Mesodermal cell (in vitro differentiated cells): ENCODE measurements around the gene CSNK2A1.

Experiments
- H3K27ac ChIP-seq: 2 replicates; pipeline ENCODE4 v1.7.0; 2013; ENCODE audit warnings: mild to moderate bottlenecking, low read depth, low read length, moderate library complexity; ENCODE audit not compliant: severe bottlenecking
- H3K36me3 ChIP-seq: 2 replicates; pipeline ENCODE4 v1.7.1; 2013; ENCODE audit warnings: mild to moderate bottlenecking, low read length, moderate library complexity; ENCODE audit not compliant: control insufficient read depth, insufficient read depth
- H3K4me1 ChIP-seq: one replicate; pipeline ENCODE4 v1.7.1; 2013; ENCODE audit warnings: mild to moderate bottlenecking, low read length; ENCODE audit not compliant: insufficient read depth, control insufficient read depth, poor library complexity, severe bottlenecking
- H3K4me3 ChIP-seq: 2 replicates; pipeline ENCODE4 v1.7.0; 2013; ENCODE audit warnings: low read length, control low read depth, mild to moderate bottlenecking; ENCODE audit not compliant: insufficient read depth, poor library complexity, severe bottlenecking; ENCODE audit errors: extremely low read depth
- H3K9me3 ChIP-seq: 2 replicates; pipeline ENCODE4 v1.7.1; 2013; ENCODE audit warnings: mild to moderate bottlenecking, low read length, moderate library complexity; ENCODE audit not compliant: control insufficient read depth
- WGBS, 2 experiments: methylation state at CpG; one replicate each; pipeline ENCODE4 v1.1.5; 2013; ENCODE audit warnings: missing lambda C conversion rate in 2 of 2; ENCODE audit not compliant: insufficient coverage in 2 of 2; 5-methylcytosine and 5-hydroxymethylcytosine counted together

The CSNK2A1 gene

DNA sequence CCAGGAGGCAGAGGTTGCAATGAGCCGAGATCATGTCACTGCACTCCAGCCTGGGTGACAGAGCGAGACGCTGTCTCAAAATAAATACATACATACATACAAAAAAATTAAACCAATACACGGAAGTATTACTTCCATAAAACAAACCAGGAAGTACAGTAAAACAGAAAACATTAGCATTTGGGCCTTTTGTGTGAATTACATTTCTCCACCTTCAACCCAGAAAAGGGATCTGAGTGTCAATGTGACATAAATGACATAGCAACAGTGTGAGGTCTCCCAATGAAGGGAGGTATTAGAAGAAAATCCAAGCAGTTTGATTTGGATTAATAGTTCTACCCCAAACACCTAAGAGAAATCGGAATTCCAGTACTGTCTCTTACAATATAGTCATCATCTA, 10.1 kb downstream of the CSNK2A1 start:
- H3K27ac ChIP-seq, result no peak overlapping the region
- peaks cover 3% of the 10 kb centered on the region for H3K4me1 ChIP-seq
- H3K36me3 ChIP-seq, result peaks cover 32% of the 10 kb centered on the region
- H3K4me3 ChIP-seq, result no peak overlapping the region
- WGBS, 2 experiments, result 92 to 100% methylated on average over 2 to 4 of the region's 5 CpGs
- no peaks in the 10 kb centered on the region for H3K9me3 ChIP-seq

GRCh38 chr20:532530-532929, 11.1 kb downstream of the CSNK2A1 start:
- 71% methylated on average over 1 of the region's 4 CpGs; no CpG with 5 or more reads in 1 of the 2 experiments for WGBS, 2 experiments
- H3K9me3 ChIP-seq, result peaks cover under 1% of the 10 kb centered on the region
- H3K27ac ChIP-seq, result no peak overlapping the region
- H3K4me3 ChIP-seq, result no peak overlapping the region
- H3K4me1 ChIP-seq, result peaks cover 3% of the 10 kb centered on the region
- peaks cover 36% of the 10 kb centered on the region for H3K36me3 ChIP-seq

DNA sequence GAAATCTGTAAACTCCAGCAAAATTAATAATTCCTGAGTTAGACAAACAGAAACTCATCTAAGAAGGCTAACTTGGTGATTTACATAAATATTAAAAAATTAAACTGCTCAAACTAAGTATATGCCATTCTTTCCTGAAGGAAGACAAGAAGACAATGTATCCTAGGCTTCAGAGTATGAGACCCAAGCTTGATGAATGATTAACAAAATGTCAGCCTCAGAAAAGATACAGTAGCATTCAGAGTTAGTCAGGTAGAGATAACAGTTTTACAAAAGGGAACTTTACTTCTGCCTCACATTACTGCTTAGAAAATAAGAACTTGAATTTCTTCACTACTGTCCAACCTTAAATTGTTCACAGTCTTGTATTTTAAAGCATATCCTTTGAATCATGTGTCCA, 12.0 kb downstream of the CSNK2A1 start:
- Histone ChIP-seq H3K27ac (no peak overlapping the region), H3K36me3 (peaks cover 45% of the 10 kb centered on the region), H3K4me1 (peaks cover 3% of the 10 kb centered on the region), H3K4me3 (no peak overlapping the region), H3K9me3 (peaks cover 5% of the 10 kb centered on the region)

DNA sequence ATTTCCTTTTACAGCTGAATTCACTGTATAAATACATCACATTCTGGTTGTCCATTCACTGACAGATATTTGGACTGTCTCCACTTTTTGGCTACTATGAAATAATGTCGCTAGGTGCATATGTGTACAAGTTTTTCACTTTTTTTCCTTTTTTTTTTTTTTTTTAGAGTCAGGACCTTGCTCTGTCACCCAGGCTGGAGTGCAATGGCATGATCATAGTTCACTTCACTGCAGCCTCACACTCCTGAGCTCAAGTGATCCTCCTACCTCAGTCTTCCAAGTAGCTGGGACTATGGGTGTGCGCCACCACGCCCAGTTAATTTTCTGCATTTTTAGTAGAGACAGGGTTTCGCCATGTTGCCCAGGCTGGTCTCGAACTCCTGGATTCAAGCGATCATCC, 13.3 kb downstream of the CSNK2A1 start:
- Histone ChIP-seq H3K4me3 (no peak overlapping the region), H3K36me3 (peaks cover 57% of the 10 kb centered on the region), H3K4me1 (peaks cover 3% of the 10 kb centered on the region), H3K27ac (no peak overlapping the region), H3K9me3 (peaks cover 5% of the 10 kb centered on the region)
- 88 to 96% methylated on average over 5 to 6 of the region's 6 CpGs for WGBS, 2 experiments

GRCh38 chr20:528923-529604, 14.5 kb downstream of the CSNK2A1 start:
- Histone ChIP-seq H3K9me3 (peaks cover 5% of the 10 kb centered on the region), H3K27ac (no peak overlapping the region), H3K4me1 (peaks cover 3% of the 10 kb centered on the region), H3K4me3 (no peak overlapping the region), H3K36me3 (peaks cover 69% of the 10 kb centered on the region)
- WGBS, 2 experiments, result 100% methylated on average over 2 of the region's 7 CpGs

DNA sequence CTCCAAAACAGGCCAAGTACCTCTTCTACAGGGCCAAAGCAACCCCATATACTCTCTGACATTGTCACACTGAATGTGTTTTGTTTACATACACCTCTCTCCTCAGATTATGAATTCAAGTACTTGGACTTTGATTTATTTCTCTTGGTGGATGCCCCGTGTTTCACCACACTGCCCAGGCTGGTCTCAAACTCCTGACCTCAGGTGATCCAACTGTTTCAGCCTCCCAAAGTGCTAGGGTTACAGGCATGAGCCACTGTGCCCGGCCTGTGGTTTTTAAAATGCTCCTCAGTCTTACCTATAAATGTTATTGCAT, 16.1 kb downstream of the CSNK2A1 start:
- Histone ChIP-seq H3K9me3 (peaks cover 5% of the 10 kb centered on the region), H3K27ac (no peak overlapping the region), H3K4me3 (no peak overlapping the region), H3K4me1 (peaks cover 3% of the 10 kb centered on the region), H3K36me3 (peaks cover 84% of the 10 kb centered on the region)
- WGBS, 2 experiments, result 33 to 80% methylated on average over 1 of the region's 2 CpGs

- Histone ChIP-seq H3K9me3 (peaks cover 4% of the 10 kb centered on the region), H3K36me3 (peaks cover 69% of the 10 kb centered on the region), H3K27ac (no peak overlapping the region), H3K4me3 (no peak overlapping the region), H3K4me1 (peaks cover 8% of the 10 kb centered on the region)
- 33 to 80% methylated on average over 1 of the region's 4 CpGs for WGBS, 2 experiments
Observed at GRCh38 chr20:521860-522259, 21.7 kb downstream of the CSNK2A1 start.

DNA sequence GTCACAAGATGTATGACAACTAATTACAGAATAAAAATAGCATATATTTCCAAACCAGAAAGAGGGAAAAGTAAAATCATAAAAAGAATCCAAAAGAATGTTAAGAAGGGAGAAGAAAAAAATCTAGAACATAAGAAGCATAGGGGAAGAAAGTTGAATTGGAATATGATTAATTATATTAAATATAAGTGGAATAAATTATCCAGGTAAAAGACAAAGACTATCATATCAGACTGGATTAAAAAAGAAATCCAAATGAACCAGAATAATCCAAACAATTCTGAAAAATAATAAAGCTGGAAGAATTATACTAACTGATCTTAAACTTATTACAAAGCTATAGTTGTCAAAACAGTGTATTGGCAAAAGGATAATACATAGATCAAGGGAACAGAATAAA, 23.6 kb downstream of the CSNK2A1 start:
- no peak overlapping the region for H3K4me3 ChIP-seq
- H3K4me1 ChIP-seq, result peaks cover 9% of the 10 kb centered on the region
- H3K9me3 ChIP-seq, result peaks cover 4% of the 10 kb centered on the region
- H3K36me3 ChIP-seq, result peaks cover 62% of the 10 kb centered on the region
- H3K27ac ChIP-seq, result no peak overlapping the region

GRCh38 chr20:517221-517620, 26.4 kb downstream of the CSNK2A1 start:
- 50 to 86% methylated on average over 1 of the region's 2 CpGs for WGBS, 2 experiments
- no peak overlapping the region for H3K4me3 ChIP-seq
- H3K9me3 ChIP-seq, result peaks cover 4% of the 10 kb centered on the region
- H3K4me1 ChIP-seq, result peaks cover 9% of the 10 kb centered on the region
- H3K27ac ChIP-seq, result peak overlapping the region; percentile 39
- H3K36me3 ChIP-seq, result peaks cover 50% of the 10 kb centered on the region

- H3K36me3 ChIP-seq, result peaks cover 47% of the 10 kb centered on the region
Observed at GRCh38 chr20:516799-517198, 26.8 kb downstream of the CSNK2A1 start.

GRCh38 chr20:515696-516095, 27.9 kb downstream of the CSNK2A1 start:
- 80 to 100% methylated on average over 1 of the region's 3 CpGs for WGBS, 2 experiments

More at GRCh38 chr20:516799-517198, 26.8 kb downstream of the CSNK2A1 start:
- Histone ChIP-seq H3K27ac (peak overlapping the region; percentile 39), H3K4me3 (no peak overlapping the region), H3K9me3 (peaks cover 4% of the 10 kb centered on the region), H3K4me1 (peaks cover 9% of the 10 kb centered on the region)
- 86 to 100% methylated on average over 1 of the region's 2 CpGs for WGBS, 2 experiments

More at GRCh38 chr20:515696-516095, 27.9 kb downstream of the CSNK2A1 start:
- Histone ChIP-seq H3K27ac (no peak overlapping the region), H3K4me1 (peaks cover 9% of the 10 kb centered on the region), H3K4me3 (no peak overlapping the region), H3K9me3 (no peaks in the 10 kb centered on the region), H3K36me3 (peaks cover 47% of the 10 kb centered on the region)
